ENCODE measurements around the gene XPC.
A peak's percentile ranks its signal among the peaks of the same experiment; 100 is the strongest.

XPC gene

GRCh38 chr3:14146381-14147065 is 31.9 kb downstream of the XPC start:
- DNase-seq = no peak

GRCh38 chr3:14145670-14146380 is 32.6 kb downstream of the XPC start:
- no peak for DNase-seq

GRCh38 chr3:14145236-14145635 is 33.2 kb downstream of the XPC start:
- no peak for DNase-seq

GRCh38 chr3:14144423-14145075 is 33.9 kb downstream of the XPC start:
- DNase-seq = peak; percentile 30 to 94

GRCh38 chr3:14143271-14144225 is 34.9 kb downstream of the XPC start:
- DNase-seq = peak in 1 of 2 donors; percentile 13

GRCh38 chr3:14142567-14143270 is 35.7 kb downstream of the XPC start:
- no peak for DNase-seq

GRCh38 chr3:14141602-14142341 is 36.6 kb downstream of the XPC start:
- DNase-seq = no peak

- no peak for DNase-seq
Observed at GRCh38 chr3:14141144-14141543, 37.3 kb downstream of the XPC start.

GRCh38 chr3:14140668-14141067 is 37.7 kb downstream of the XPC start:
- no peak for DNase-seq

GRCh38 chr3:14139771-14140170 is 38.6 kb downstream of the XPC start:
- DNase-seq = no peak

GRCh38 chr3:14138878-14139655 is 39.3 kb downstream of the XPC start:
- no peak for DNase-seq

- DNase-seq = no peak
Observed at GRCh38 chr3:14138109-14138877, 40.1 kb downstream of the XPC start.

GRCh38 chr3:14137445-14137844 is 41.0 kb downstream of the XPC start:
- no peak for DNase-seq

GRCh38 chr3:14137004-14137403 is 41.4 kb downstream of the XPC start:
- no peak for DNase-seq

GRCh38 chr3:14135581-14135980 is 42.8 kb downstream of the XPC start:
- DNase-seq = no peak

GRCh38 chr3:14134291-14134690 is 44.1 kb downstream of the XPC start:
- DNase-seq = no peak

GRCh38 chr3:14133876-14134275 is 44.5 kb downstream of the XPC start:
- no peak for DNase-seq

- no peak for DNase-seq
Observed at GRCh38 chr3:14133188-14133800, 45.1 kb downstream of the XPC start.

GRCh38 chr3:14132689-14133088 is 45.7 kb downstream of the XPC start:
- DNase-seq = no peak

Data from bone marrow (tissue), 2 donors.